Stimulated activated CD8-positive, alpha-beta memory T cell treated with anti-CD3 and anti-CD28 coated beads, Interleukin-4, amount 100 ng/mL, for 1 hour (primary cell): ENCODE data around the gene B3GALT6.

Experiments
- DNase-seq, 2 donors: peaks; one replicate each; pipeline ENCODE4 v3.0.0-alpha.2; 2020; ENCODE audit warnings: low read depth in 2 of 2, low spot score in 1 of 2

B3GALT6 gene

GRCh38 chr1:1281533-1282321, 49.7 kb downstream of the B3GALT6 start:
- no peak for DNase-seq

GRCh38 chr1:1282998-1283397, 51.0 kb downstream of the B3GALT6 start:
- no peak for DNase-seq

- no peak for DNase-seq
Observed at GRCh38 chr1:1283821-1284220, 51.8 kb downstream of the B3GALT6 start.
